ENCODE data around the gene SLC47A2.

Gene SLC47A2

GRCh38 chr17:19705201-19705600, 11.2 kb downstream of the SLC47A2 start:
- Histone ChIP-seq H3K4me1 (ENCODE audit: insufficient read depth, low read length, poor library complexity, severe bottlenecking) (no peaks in the 10 kb centered on the region), H3K4me2 (ENCODE audit: low read depth, low read length, poor library complexity, severe bottlenecking) (no peak overlapping the region), H3K27me3 (ENCODE audit: insufficient read depth, low read length, poor library complexity, severe bottlenecking) (no peaks in the 10 kb centered on the region), H3K9me2 (replicated peaks; ENCODE audit: low read depth, low read length) (no peaks in the 10 kb centered on the region), H3K36me3 (ENCODE audit: insufficient read depth, low read length) (no peaks in the 10 kb centered on the region), H3K4me3 (ENCODE audit: low read length, poor library complexity, severe bottlenecking) (no peak overlapping the region), H3K9ac (ENCODE audit: low read depth, low read length, poor library complexity, severe bottlenecking) (no peak overlapping the region), H4K20me1 (ENCODE audit: insufficient read depth, low read length, poor library complexity, severe bottlenecking) (no peaks in the 10 kb centered on the region), H3K9me3 (ENCODE audit: insufficient read depth, low read depth, low read length) (no peaks in the 10 kb centered on the region), H2AFZ (ENCODE audit: low read length) (no peak overlapping the region), H3K79me2 (ENCODE audit: insufficient read depth, low read length) (no peaks in the 10 kb centered on the region), H3F3A (ENCODE audit: low read depth) (no peaks in the 10 kb centered on the region)
- TF ChIP-seq EZH2phosphoT487 (IDR thresholded peaks at IDR 0.05; ENCODE audit: borderline replicate concordance) (no peak), CTCF (conservative IDR thresholded peaks at IDR 0.05; ENCODE audit: low read length) (no peak)

- no peak overlapping the region for H3K4me3 ChIP-seq (ENCODE audit: low read length, poor library complexity, severe bottlenecking)
- TF ChIP-seq CTCF (conservative IDR thresholded peaks at IDR 0.05; ENCODE audit: low read length) (no peak), EZH2phosphoT487 (IDR thresholded peaks at IDR 0.05; ENCODE audit: borderline replicate concordance) (no peak)
- H3K4me2 ChIP-seq (ENCODE audit: low read depth, low read length, poor library complexity, severe bottlenecking) = no peak overlapping the region
- H4K20me1 ChIP-seq (ENCODE audit: insufficient read depth, low read length, poor library complexity, severe bottlenecking) = no peaks in the 10 kb centered on the region
- no peaks in the 10 kb centered on the region for H3K27me3 ChIP-seq (ENCODE audit: insufficient read depth, low read length, poor library complexity, severe bottlenecking)
- H3K4me1 ChIP-seq (ENCODE audit: insufficient read depth, low read length, poor library complexity, severe bottlenecking) = no peaks in the 10 kb centered on the region
- no peaks in the 10 kb centered on the region for H3K9me3 ChIP-seq (ENCODE audit: insufficient read depth, low read depth, low read length)
- H3K9me2 ChIP-seq (replicated peaks; ENCODE audit: low read depth, low read length) = no peaks in the 10 kb centered on the region
- H3K36me3 ChIP-seq (ENCODE audit: insufficient read depth, low read length) = no peaks in the 10 kb centered on the region
- H3F3A ChIP-seq (ENCODE audit: low read depth) = no peaks in the 10 kb centered on the region
- no peaks in the 10 kb centered on the region for H3K79me2 ChIP-seq (ENCODE audit: insufficient read depth, low read length)
- no peak overlapping the region for H3K9ac ChIP-seq (ENCODE audit: low read depth, low read length, poor library complexity, severe bottlenecking)
- H2AFZ ChIP-seq (ENCODE audit: low read length) = no peak overlapping the region
These were observed 12.4 kb downstream of the SLC47A2 start for GRCh38 chr17:19703828-19704613.

DNA sequence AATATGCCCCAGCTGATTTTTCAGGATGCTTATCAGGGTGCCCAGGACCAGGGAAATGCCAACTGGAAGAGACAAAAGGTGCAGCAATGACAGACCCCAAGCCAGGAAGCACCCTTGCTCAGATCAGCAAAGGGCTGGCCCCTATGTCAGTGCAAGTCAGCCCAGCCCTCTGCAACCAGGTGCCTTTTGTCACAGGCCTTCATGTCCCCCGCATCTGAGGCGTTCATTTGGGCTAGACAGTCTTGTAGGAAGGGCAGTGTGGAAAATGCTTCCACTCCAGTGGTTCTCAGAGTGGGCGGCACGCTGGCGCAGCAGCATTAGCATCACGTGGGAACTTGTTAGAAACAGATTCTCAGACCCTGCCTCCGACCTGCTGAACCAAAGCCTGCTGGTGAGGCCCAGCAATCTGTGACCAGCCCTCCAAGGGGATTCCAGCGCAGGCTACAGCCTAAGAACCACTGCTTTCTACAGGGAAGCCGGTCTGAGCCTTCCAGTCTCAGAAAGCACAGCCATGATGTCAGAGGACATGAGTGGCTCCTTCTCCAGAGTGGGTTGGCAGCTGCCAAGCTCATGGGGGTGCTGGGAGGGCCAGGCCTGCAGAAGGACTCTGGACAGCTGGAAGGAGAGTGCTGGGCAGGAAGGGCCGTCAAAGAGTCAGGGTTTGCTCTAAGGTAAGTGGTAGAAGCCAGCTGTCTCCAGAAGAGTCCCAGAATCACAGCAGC, 13.1 kb downstream of the SLC47A2 start:
- Histone ChIP-seq H3K9me2 (replicated peaks; ENCODE audit: low read depth, low read length) (no peaks in the 10 kb centered on the region), H3K79me2 (ENCODE audit: insufficient read depth, low read length) (no peaks in the 10 kb centered on the region), H3K9me3 (ENCODE audit: insufficient read depth, low read depth, low read length) (no peaks in the 10 kb centered on the region), H3K36me3 (ENCODE audit: insufficient read depth, low read length) (no peaks in the 10 kb centered on the region), H4K20me1 (ENCODE audit: insufficient read depth, low read length, poor library complexity, severe bottlenecking) (no peaks in the 10 kb centered on the region), H3K4me1 (ENCODE audit: insufficient read depth, low read length, poor library complexity, severe bottlenecking) (no peaks in the 10 kb centered on the region), H3K27me3 (ENCODE audit: insufficient read depth, low read length, poor library complexity, severe bottlenecking) (no peaks in the 10 kb centered on the region), H2AFZ (ENCODE audit: low read length) (no peak overlapping the region), H3K9ac (ENCODE audit: low read depth, low read length, poor library complexity, severe bottlenecking) (no peak overlapping the region), H3K4me2 (ENCODE audit: low read depth, low read length, poor library complexity, severe bottlenecking) (no peak overlapping the region), H3F3A (ENCODE audit: low read depth) (no peaks in the 10 kb centered on the region), H3K4me3 (ENCODE audit: low read length, poor library complexity, severe bottlenecking) (no peak overlapping the region)
- TF ChIP-seq CTCF (conservative IDR thresholded peaks at IDR 0.05; ENCODE audit: low read length) = no peak
- no peak for TF ChIP-seq EZH2phosphoT487 (IDR thresholded peaks at IDR 0.05; ENCODE audit: borderline replicate concordance)

Data from Loucy (cell line).